Stimulated activated CD4-positive, alpha-beta T cell treated with anti-CD3 and anti-CD28 coated beads, Interleukin-12 subunit alpha, Interleukin-12 subunit beta, amount 100 ng/mL, for 48 hours (primary cell): ENCODE measurements around the gene PALLD.
"Not testable (repeated sequence)": the region's sequence is repeated elsewhere in the genome, so short reads cannot be mapped to it uniquely, and the experiment has no call there.

Source experiments
- DNase-seq, 3 donors: peaks; one replicate each; pipeline ENCODE4 v3.0.0-alpha.2; 2020; ENCODE audit warnings: low read depth in 2 of 3, low spot score in 1 of 3

The PALLD gene

DNA sequence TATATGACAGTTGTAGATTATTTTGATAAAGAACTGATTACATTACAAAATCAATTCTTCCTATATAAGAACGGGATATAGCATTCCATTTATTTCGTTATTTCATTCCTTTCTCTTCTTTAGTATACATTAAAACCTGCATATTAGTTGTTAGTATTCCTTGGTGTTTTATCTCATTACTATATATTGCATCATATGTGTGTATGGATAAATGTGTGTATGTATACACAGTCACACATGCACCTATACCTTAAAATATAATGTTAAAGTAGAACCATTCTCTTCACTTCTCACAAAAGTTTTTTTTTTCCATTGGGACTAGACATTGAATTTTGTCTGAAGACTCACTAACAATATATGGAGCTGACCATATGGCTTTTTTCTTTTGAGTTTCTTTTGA is 5.3 kb upstream of the PALLD start:
- DNase-seq: no peak

DNA sequence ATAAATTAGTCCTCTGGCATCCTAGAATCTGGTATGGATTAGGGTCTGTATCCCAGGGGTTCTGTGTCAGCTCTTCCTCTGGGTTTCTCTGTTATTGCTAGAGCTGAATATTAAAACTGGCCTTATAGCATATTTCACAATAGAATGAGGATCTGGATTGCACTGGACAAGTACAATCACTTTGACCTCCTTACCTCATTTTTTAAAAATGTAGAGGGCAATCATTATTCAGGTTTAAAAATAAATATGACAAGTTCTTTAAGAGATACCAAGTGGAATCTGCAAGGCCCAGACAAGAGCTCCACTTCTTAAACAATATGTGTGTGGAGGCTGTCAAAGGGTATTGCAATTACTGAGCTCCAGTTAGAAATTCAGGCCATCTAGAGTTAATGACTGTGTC is 1.4 kb downstream of the PALLD start:
- no peak for DNase-seq

DNA sequence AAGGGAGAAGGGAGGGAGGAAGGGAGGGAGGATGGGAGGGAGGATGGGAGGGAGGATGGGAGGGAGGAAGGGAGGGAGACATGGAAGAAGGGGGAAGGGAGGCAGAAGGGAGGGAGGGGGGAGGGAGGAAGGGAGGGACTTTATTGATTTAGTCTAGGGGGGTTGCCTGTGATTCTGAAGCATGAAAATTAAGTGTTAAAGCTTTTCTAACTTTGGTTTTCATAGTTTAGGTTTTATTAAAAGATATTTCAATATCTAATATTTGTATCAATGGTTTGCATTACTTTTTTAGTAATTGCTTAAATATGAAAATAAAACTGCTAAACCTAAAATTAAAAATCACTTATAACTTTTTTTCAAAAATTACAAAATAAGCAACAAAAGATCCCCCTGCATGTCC is 2.4 kb downstream of the PALLD start:
- DNase-seq: no peak

DNA sequence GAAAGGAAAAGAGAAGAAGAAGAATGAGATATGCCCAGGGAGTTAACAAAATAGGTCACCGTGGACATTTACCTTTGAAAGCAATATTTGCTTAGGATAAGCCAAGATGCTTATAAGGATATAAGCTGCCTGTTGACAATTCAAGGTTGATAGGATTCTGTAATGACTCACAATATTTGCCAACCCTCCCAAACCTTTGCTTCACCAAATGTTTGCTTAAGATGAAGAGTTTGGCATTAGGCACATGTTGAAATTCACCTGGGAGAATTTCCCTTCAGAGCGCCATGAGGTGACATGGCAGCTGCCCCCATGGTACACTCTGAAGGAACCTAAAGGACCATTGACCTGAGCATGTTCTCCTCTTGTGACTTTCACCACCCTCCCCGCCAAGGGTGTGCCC is 4.6 kb downstream of the PALLD start:
- no peak for DNase-seq

DNA sequence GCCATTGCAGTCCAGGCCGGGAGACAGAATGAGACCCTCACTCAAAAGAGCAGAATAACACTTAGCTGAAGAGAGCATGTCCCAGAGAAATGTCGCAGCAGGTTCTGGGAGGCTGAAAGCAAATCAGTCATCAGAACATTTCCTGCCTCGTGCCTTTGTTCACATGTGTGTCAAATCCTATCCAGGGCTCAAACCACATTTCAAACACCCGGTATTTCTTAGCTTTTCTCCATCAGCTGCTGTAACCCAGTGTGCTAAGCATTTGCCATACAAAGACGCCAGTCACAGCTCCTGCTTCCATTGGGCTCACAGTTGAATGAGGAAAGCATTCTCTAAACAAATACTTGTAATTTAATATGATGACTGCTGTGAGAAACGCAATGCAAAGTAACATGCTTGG is 6.0 kb downstream of the PALLD start:
- DNase-seq: no peak

DNA sequence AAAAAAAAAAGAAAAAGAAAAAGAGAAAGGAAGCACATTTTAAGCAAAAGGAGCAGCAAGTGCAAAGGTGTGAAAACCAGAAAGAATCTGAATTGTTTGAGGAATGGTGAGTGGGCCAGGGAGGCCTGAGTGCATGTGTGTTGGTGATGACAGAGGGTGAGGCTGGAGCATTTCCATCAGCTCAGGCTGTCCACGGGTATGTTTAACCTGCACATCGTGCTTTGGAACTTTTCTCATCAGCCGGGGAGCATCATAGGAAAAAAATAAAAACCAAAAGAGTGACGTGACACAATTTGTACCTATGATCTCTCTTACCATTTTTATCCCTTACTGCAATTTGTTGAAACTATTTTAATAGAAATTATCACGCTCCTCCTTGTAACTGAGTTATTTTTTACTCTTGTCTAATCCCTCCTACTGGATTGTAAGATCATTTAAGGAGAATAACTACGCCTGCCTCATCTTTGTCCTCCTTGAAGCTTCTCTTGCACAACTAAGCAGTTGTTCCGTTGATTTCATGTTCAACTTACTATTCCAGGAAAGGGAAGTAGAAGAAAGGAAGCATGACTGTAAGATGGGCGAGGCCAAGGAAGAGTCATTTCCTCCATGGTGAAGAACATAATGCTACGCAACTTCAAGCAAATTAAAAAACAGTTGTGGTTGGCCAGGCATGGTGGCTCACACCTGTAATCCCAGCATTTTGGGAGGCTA is 7.0 kb downstream of the PALLD start:
- DNase-seq: no peak

DNA sequence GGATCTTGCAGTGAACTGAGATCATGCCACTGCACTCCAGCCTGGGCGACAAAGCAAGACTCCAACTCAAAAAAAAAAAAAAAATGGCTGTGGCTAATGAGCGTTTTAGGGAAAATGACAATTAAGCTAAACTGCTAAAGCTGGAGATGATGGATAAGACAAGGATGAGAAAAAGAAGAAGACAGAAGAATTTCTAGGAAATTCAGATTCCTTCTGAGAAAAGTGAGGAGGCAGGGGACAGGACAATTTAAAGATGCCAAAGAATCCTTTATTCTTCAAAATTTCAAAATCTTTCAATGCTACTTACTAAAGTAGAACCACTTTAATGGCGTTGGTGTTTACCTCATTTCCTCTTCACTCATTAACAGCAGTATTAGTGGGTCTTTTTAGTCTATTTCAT is 7.7 kb downstream of the PALLD start:
- no peak for DNase-seq

DNA sequence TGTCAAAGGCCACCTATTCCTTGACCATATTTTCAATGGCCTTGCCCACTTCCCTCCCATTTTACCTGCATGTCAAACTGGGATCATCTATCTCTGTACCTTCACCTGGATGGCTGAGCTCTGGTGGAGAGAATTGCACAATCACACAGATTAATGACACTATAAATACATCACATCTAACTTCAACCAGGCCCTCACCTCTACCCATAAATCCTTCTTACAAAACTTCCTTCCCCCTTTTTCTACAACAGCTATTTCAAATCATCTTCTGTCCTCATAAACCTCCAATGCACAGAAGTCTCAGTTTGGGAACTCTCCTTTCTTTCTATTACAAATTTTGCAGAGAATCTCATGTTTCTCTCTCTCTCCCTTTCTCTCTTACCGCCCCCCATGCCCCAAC is 9.2 kb downstream of the PALLD start:
- no peak for DNase-seq

DNA sequence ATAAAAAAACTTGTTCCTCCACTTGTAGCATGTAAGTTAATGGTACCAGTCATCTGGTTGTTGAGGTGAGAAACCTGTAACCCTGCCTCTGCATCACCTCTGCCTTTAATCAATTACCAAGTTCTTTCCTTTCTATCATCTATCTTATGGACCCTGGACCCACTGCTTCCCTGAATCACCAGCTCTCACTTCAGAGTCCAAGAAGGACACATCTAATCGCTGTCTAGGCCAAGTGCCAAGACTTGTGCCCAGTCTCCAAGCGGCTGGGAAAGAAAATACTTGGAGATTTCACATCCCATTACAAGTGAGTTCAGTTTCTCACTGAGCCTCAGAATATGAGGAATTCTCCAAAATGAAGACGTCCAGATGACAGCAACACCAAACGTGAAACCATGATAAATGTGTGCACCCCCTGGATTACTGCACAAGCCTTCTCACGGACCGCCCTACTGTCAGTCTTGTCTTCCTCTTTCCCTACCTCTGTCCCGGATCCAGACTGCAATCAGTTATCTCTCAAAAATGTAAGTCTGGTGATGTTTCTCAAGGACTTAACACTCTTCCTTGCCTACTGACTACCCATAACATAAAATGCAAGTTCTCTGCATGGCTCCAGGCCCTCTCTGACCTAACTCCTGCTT is 10.4 kb downstream of the PALLD start:
- no peak for DNase-seq

DNA sequence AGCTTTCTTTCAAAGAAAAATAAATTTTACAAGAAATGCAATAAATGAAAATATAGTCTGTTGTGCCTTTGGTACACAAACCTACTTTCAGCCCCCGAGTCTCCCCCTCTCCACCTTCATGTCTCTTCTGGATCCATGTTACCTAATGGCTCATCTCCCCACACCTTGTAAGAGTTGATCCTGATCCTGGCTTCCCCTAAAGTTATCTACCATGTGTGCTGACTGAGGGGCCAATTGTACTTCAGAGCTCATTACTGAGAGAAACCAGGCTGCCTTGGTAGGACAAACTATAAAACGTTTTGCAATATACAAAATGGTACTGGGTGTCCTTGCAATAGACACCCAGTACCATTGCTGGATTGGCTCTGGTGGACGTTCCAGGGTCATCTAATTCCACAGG is 11.8 kb downstream of the PALLD start:
- no peak for DNase-seq

DNA sequence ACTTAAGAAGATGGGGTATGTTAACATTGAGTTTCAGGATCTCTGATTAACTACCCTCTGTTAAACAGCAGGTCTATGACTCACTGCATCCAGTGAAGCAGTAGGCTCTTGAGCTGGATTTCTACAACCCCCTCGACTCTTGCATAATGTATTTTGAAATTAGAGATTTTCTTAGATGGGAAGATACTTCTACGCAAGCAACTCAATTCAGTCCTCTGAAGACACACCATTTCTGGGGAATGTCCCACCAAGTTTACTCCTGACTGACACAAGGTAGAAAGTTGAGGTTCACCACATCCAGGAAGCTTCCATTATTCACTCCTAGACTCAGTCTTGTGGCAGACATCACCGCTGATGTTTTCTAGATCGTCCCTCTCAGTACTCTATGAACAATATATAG is 12.9 kb downstream of the PALLD start:
- DNase-seq: peak; percentile 20 to 38 (median 27)

DNA sequence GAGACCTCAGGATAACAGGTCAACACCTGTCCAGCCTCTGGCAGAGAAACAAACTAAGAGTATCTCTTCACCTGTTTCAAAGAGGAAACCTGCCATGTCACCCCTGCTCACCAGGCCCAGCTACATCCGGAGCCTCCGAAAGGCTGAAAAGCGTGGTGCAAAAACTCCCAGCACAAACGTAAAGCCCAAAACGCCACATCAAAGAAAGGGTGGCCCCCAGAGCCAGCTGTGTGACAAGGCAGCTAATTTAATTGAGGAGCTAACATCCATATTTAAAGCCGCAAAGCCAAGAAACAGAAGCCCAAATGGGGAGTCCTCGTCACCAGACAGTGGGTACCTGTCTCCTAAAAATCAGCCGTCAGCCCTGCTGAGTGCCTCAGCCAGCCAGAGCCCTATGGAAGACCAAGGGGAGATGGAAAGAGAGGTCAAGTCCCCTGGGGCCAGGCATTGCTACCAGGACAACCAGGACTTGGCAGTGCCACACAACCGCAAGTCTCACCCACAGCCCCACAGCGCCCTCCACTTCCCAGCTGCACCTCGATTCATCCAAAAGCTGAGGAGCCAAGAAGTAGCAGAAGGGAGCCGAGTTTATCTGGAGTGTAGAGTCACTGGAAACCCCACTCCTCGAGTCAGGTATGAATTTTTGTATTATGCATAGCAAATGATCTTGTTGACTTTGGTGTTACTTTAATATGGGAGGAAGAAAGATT is 15.1 kb downstream of the PALLD start:
- DNase-seq: peak; percentile 35 to 44 (median 36)

DNA sequence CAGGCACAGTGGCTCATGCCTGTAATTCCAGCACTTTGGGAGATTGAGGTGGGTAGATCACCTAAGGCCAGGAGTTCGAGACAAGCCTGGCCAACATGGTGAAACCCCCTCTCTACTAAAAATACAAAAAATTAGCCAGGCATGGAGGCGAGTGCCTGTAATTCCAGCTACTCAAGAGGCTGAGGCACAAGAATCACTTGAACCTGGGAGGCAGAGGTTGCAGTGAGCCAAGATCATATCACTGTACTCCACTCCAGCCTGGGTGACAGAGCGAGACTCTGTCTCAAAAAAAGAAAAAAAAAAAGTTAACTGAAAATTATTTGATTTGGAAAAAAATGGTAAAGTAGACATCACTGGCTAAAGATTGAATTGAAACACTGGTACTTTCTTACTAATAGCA is 17.0 kb downstream of the PALLD start:
- DNase-seq: not testable (repeated sequence)

DNA sequence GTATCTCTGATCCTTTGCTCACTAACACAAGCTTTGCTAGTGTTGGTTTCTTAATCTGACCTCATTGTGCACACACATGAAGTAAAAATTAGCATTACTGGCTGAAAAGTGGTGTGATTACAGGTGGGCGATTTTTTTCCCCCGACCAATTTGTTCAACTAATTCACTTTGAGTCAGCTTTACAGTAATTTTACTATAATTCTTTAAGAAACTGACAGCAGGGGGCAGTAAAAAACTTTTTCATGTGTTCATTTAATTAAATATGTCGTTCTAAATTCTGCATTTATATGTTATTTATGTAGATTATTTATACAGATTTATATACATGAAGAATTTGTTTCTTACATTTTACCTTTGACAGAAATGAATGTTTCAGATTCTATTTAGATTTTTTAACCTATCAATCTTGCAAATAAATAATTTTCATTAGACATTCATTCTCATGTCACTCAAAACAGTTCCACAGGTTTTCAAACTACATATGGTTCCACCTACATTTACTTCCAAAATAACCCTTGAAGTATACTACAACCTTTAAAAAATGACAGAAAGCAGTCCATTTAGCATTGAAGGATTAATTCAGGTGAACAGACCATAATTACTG is 17.5 kb downstream of the PALLD start:
- DNase-seq: peak in 1 of 3 donors; percentile 40

DNA sequence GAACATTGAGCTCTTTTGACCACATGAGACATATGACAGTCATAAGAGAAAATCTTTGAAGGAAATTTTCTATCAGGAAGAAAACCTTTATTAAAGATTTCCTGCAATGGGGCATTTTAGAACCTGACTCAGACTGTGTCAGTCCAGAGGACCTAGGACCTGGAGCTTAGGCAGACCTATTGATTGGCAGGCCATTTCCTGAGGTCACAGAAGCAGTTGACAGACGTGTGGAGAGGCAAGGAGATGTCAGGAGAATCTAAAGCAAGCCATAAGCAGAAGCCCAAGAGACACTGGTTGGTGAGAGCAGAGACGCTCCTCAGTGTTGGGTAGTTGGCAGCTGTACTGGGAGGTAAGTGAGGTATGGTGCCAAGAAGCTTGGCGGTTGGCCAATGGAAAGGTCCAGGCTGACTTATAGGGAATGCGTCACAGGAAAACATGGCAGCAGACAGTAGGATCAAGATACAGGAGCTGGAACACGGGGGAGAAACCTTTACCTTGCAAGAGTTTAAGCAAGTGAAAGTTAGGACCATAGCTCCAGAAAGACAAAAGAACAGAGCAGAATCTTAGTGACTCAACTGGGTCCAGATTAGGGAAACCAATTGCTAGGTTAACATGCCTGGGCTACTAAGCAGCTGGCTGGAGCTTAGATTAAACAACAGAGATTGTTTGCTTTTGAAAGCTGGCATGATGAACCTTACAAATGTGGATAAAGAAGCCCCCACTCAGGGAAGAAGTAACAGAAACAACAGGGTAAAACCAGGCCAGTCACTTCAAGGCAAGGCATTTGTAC is 18.6 kb downstream of the PALLD start:
- DNase-seq: no peak

DNA sequence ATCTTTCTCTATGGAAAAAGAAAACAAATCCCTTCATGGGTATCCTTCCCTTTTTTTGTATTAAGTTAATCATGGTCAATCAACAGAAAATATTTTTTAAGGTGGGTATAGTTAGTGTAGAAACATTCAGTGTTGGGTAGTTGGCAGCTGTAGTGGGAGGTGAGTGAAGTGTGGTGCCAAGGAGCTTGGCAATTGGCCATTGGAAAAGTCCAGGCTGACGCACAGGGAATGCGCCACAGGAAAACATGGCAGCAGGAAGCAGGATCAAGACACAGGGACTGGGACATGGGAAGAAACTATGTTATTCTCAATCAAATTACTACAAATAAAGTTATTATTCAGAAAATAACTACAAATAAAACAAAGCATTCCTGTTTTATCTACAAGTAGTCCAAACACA is 20.0 kb downstream of the PALLD start:
- DNase-seq: no peak

DNA sequence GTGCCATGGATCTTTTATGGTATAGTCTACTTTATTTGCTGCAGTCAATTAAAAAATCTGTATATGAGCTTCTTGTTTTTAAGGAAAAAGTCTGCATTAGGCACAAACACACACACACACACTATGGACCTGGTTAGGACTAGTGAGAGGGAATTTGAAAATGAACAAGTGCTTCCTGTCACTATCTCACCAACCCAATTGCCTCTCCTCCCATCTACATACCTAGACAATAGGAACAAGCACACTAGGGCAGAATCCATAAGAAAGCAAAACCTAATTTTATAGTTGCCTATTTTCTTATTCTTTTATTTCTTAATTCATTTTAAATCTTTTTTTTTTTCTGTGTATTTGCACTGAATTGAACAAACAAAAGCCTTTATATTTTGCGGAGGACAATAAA is 22.7 kb downstream of the PALLD start:
- DNase-seq: no peak

DNA sequence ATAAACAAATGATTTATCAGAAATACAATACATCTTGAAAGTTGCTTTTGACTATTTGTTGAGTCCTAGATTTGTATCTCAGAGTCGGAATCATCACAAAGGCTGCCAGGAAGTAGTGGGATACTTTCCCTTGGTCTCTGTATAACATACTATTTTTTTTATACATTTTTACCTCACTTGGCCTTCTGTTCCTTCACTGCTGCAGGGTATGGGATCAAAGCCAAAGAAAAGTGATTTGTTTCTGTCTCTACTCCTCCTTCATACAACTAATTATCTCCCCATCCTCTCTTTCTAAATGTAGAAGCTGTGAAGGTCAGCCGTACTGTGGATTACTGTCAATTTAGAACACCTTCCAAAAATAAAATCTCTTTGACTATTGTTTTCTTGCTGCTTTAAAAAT is 24.9 kb downstream of the PALLD start:
- no peak for DNase-seq

DNA sequence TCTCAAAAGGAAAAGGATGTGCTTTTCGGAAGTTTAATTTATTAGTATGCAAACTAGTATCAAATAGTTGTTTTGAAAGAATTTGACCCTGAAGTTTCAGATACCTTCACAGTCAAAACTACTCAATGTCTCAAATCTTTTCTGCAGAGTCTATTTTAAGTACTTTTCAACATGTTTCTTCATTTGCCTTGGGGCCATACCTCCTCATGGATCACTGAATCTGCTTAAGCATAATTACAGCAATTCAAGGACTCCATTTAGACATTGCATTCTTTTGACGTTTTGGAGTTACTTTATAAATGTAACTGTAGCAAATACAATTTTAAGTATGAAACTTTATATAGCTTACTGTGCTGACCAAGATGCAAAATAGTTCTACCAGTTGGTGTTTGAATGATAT is 25.5 kb downstream of the PALLD start:
- no peak for DNase-seq

DNA sequence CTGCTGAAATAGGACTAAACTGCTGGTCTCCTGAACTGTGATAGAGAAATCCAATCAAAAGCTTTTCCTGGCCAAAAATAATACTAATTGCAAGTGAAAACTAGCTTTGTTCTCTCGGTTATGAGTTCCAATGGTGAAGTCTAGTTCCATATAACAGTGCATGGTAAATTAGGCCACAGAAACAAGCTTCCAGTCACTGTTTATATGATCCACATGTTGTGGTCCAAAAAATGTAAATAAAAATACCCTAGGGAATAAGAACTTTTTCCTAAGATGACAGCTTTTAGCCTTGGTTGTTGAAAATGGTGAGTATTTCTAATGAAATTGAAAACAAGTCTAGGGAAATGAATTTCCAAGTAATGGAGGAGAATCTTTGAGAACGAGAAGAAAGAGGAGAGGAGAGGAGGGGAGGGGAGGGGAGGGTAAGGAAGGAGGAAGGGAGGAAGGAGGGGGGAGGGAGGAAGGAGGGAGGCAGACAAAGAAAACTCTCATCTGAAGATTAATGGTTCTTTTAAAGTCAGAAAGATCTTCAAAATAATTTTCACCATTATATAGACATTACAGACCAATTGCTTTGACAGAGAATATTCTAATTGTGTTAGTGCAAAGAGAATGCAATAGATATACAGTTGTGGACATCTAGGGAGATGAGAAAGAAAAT is 26.1 kb downstream of the PALLD start:
- no peak for DNase-seq

DNA sequence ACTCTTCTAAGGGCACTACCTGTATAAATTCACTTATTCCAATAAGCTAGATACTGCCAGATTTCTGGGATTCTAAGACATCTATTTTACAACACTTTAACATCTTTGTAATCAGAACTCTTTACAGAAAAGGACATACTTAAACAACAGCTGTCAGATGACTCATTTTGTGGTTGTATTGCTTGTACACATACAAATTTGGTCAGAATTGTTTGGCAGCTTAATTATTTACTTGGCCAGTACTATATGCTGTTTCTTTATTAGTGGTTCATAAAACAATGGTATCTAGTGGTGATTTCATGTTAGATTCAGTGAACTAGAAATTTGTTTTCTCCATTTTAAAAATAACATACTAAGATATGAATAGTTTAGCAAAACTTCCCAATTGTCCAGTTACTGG is 27.2 kb downstream of the PALLD start:
- DNase-seq: no peak
